ENCODE measurements around the gene RAB27B. TPM values are rescaled to one million over a fixed set of nuclear protein-coding genes. Genes with fewer than 3 reads are reported as not detected.

The RAB27B gene
- total RNA-seq, 1 donor from 2014 or later = 1.6 TPM

GRCh38 chr18:54822872-54823845 lies 5.1 kb upstream of the RAB27B start:
- peak; percentile 57 for DNase-seq (ENCODE audit: low read depth)
- Histone ChIP-seq H3K36me3 (ENCODE audit: control insufficient read depth, insufficient read depth, low read length) (no peaks in the 10 kb centered on the region), H3K4me3 (ENCODE audit: low read depth, low read length) (no peak overlapping the region), H3K27me3 (ENCODE audit: control insufficient read depth, insufficient read depth, low read length) (no peaks in the 10 kb centered on the region)
- TF ChIP-seq CTCF (IDR thresholded peaks at IDR 0.05; ENCODE audit: insufficient read depth, low read length, poor library complexity, severe bottlenecking) = no peak

- TF ChIP-seq CTCF (IDR thresholded peaks at IDR 0.05; ENCODE audit: insufficient read depth, low read length, poor library complexity, severe bottlenecking) = no peak
- no peak for DNase-seq (ENCODE audit: low read depth)
- H3K4me3 ChIP-seq (ENCODE audit: low read depth, low read length) = no peak overlapping the region
- H3K27me3 ChIP-seq (ENCODE audit: control insufficient read depth, insufficient read depth, low read length) = no peaks in the 10 kb centered on the region
- no peaks in the 10 kb centered on the region for H3K36me3 ChIP-seq (ENCODE audit: control insufficient read depth, insufficient read depth, low read length)
These were observed 3.5 kb upstream of the RAB27B start for GRCh38 chr18:54824761-54825160.

GRCh38 chr18:54825601-54826344 lies 2.5 kb upstream of the RAB27B start:
- no peak for TF ChIP-seq CTCF (IDR thresholded peaks at IDR 0.05; ENCODE audit: insufficient read depth, low read length, poor library complexity, severe bottlenecking)
- no peaks in the 10 kb centered on the region for H3K27me3 ChIP-seq (ENCODE audit: control insufficient read depth, insufficient read depth, low read length)
- H3K4me3 ChIP-seq (ENCODE audit: low read depth, low read length) = no peak overlapping the region
- no peak for DNase-seq (ENCODE audit: low read depth)
- no peaks in the 10 kb centered on the region for H3K36me3 ChIP-seq (ENCODE audit: control insufficient read depth, insufficient read depth, low read length)

GRCh38 chr18:54828986-54829385 lies 709 bp downstream of the RAB27B start:
- Histone ChIP-seq H3K4me3 (ENCODE audit: low read depth, low read length) (peak overlapping the region; percentile 57), H3K36me3 (ENCODE audit: control insufficient read depth, insufficient read depth, low read length) (no peaks in the 10 kb centered on the region), H3K27me3 (ENCODE audit: control insufficient read depth, insufficient read depth, low read length) (no peaks in the 10 kb centered on the region)
- no peak for TF ChIP-seq CTCF (IDR thresholded peaks at IDR 0.05; ENCODE audit: insufficient read depth, low read length, poor library complexity, severe bottlenecking)
- no peak for DNase-seq (ENCODE audit: low read depth)

- Histone ChIP-seq H3K27me3 (ENCODE audit: control insufficient read depth, insufficient read depth, low read length) (no peaks in the 10 kb centered on the region), H3K4me3 (ENCODE audit: low read depth, low read length) (no peak overlapping the region), H3K36me3 (ENCODE audit: control insufficient read depth, insufficient read depth, low read length) (no peaks in the 10 kb centered on the region)
- DNase-seq (ENCODE audit: low read depth) = no peak
- TF ChIP-seq CTCF (IDR thresholded peaks at IDR 0.05; ENCODE audit: insufficient read depth, low read length, poor library complexity, severe bottlenecking) = no peak
These were observed 1.6 kb downstream of the RAB27B start for GRCh38 chr18:54829856-54830255.

Measured in kidney epithelial cell (primary cell).